C4-2B (cell line): Measurements from ENCODE around the gene ACP1.

Source experiments
- CTCF ChIP-seq: fragments of 450-650 bp; conservative IDR thresholded peaks from 2 replicates; pipeline ENCODE4 v1.5.1; 2017; ENCODE audit warnings: mild to moderate bottlenecking
- ZFX ChIP-seq: fragments of 450-650 bp; IDR thresholded peaks from 2 replicates; pipeline ENCODE4 v1.6.1; 2017

GRCh38 chr2:289362-290089, 24.8 kb downstream of the ACP1 start:
- TF ChIP-seq CTCF (no peak), ZFX (no peak)
